Adipocyte (in vitro differentiated cells): ENCODE measurements around the gene HEPACAM2.

Experiments used
- DNase-seq: peaks from one replicate; pipeline ENCODE4 v3.0.0-alpha.2; 2015; ENCODE audit warnings: low read depth
- H3K27me3 ChIP-seq: replicated peaks from 2 replicates; pipeline ENCODE4 v1.7.0; 2013; ENCODE audit warnings: mild to moderate bottlenecking, low read length, moderate library complexity; ENCODE audit not compliant: control insufficient read depth, insufficient read depth
- H3K36me3 ChIP-seq: 2 replicates; pipeline ENCODE4 v1.7.0; 2013; ENCODE audit warnings: low read length, mild to moderate bottlenecking, moderate library complexity; ENCODE audit not compliant: control insufficient read depth, insufficient read depth, severe bottlenecking
- H3K4me1 ChIP-seq: 2 replicates; pipeline ENCODE4 v1.7.0; 2013; ENCODE audit warnings: mild to moderate bottlenecking, low read length, moderate library complexity; ENCODE audit not compliant: control insufficient read depth, insufficient read depth
- H3K4me3 ChIP-seq: 2 replicates; pipeline ENCODE4 v1.7.0; 2013; ENCODE audit warnings: mild to moderate bottlenecking, low read length, moderate library complexity
- H3K9ac ChIP-seq: 2 replicates; pipeline ENCODE4 v1.7.0; 2013; ENCODE audit warnings: mild to moderate bottlenecking, low read length, moderate library complexity
- H3K9me3 ChIP-seq: 2 replicates; pipeline ENCODE4 v1.7.0; 2013; ENCODE audit warnings: mild to moderate bottlenecking, low read length, moderate library complexity; ENCODE audit not compliant: control insufficient read depth

HEPACAM2 gene

DNA sequence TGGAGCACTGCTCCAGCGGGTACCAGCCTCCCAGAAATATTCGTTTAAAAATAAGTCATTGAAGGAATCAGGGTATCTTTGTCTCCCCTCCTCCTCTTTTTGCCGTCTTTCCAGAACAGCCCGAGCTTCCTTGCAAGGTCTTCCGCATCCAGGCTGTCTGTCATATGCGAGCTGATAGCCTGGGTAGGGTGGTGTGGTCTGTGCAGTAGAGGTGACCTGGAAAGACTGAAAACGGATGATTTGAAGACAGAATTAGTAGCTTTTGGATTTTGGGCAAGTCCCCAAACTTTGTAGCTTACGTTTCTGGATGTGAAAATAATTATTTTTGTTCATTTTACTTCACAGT lies 6.4 kb upstream of the HEPACAM2 start:
- Histone ChIP-seq H3K36me3 (no peaks in the 10 kb centered on the region), H3K4me1 (peaks cover 16% of the 10 kb centered on the region), H3K9ac (peak overlapping the region; percentile 92), H3K4me3 (peak overlapping the region; percentile 99), H3K27me3 (no peaks in the 10 kb centered on the region), H3K9me3 (no peaks in the 10 kb centered on the region)
- peak; percentile 24 for DNase-seq

- H3K27me3 ChIP-seq: no peaks in the 10 kb centered on the region
- peak; percentile 99 for DNase-seq
- H3K9ac ChIP-seq: peak within 1 kb of the TSS; percentile 92
- H3K36me3 ChIP-seq: no peaks in the 10 kb centered on the region
- H3K4me3 ChIP-seq: peak within 1 kb of the TSS; percentile 99
- no peaks in the 10 kb centered on the region for H3K9me3 ChIP-seq
- H3K4me1 ChIP-seq: peaks cover 16% of the 10 kb centered on the region
Measured at GRCh38 chr7:93231799-93232672, 5.8 kb upstream of the HEPACAM2 start, which contains the start of gene VPS50. VPS50 (plus strand) TSS chr7:93232366; CDS start chr7:93232468, 102 bp downstream.

DNA sequence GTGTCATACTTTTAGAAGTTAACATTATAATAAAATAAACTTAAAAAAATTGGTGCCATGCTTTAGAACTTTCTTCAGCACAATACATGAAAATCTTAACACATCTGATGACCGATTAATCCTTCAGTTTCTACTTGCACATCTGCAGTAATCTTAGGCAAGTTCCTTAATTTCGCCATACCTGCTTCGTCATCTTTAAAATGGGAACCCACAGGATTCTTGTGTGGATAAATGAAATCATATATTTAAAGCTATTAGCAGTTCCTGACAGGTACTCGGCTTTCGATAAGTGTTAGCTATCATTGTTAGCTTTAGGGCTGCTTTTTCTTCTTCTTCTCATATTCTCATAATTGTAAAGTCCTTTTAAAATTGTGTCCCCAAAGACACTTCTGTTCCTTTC lies 5.0 kb upstream of the HEPACAM2 start:
- Histone ChIP-seq H3K4me1 (peaks cover 16% of the 10 kb centered on the region), H3K9ac (peak overlapping the region; percentile 92), H3K4me3 (peak overlapping the region; percentile 99), H3K36me3 (no peaks in the 10 kb centered on the region), H3K27me3 (no peaks in the 10 kb centered on the region), H3K9me3 (no peaks in the 10 kb centered on the region)
- DNase-seq: no peak

GRCh38 chr7:93228302-93228701 lies 2.0 kb upstream of the HEPACAM2 start:
- no peak overlapping the region for H3K9ac ChIP-seq
- no peaks in the 10 kb centered on the region for H3K9me3 ChIP-seq
- H3K36me3 ChIP-seq: no peaks in the 10 kb centered on the region
- DNase-seq: peak; percentile 91
- no peaks in the 10 kb centered on the region for H3K27me3 ChIP-seq
- H3K4me1 ChIP-seq: peaks cover 13% of the 10 kb centered on the region
- no peak overlapping the region for H3K4me3 ChIP-seq

DNA sequence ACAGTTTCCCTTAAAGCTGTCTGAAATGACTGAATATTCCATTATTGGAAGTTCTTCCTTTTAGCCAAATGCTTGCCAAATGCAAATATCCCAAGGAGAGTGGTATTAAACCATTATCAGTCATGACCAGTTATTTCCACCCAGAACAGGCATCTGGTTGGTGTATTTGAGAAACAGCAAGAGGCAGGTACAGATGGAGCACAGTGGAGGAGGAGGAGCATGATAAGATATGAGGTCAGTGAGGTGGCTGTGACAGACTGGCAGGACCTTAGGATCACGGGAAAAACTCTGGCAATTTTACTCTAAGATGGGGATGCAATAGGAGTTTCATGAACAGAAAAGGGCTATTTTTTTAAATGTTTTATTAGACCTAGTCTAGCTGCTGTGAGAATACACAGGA lies 6.4 kb downstream of the HEPACAM2 start:
- no peak overlapping the region for H3K9ac ChIP-seq
- DNase-seq: no peak
- H3K9me3 ChIP-seq: no peaks in the 10 kb centered on the region
- no peak overlapping the region for H3K4me3 ChIP-seq
- H3K4me1 ChIP-seq: no peaks in the 10 kb centered on the region
- H3K27me3 ChIP-seq: peaks cover 12% of the 10 kb centered on the region
- H3K36me3 ChIP-seq: no peaks in the 10 kb centered on the region

DNA sequence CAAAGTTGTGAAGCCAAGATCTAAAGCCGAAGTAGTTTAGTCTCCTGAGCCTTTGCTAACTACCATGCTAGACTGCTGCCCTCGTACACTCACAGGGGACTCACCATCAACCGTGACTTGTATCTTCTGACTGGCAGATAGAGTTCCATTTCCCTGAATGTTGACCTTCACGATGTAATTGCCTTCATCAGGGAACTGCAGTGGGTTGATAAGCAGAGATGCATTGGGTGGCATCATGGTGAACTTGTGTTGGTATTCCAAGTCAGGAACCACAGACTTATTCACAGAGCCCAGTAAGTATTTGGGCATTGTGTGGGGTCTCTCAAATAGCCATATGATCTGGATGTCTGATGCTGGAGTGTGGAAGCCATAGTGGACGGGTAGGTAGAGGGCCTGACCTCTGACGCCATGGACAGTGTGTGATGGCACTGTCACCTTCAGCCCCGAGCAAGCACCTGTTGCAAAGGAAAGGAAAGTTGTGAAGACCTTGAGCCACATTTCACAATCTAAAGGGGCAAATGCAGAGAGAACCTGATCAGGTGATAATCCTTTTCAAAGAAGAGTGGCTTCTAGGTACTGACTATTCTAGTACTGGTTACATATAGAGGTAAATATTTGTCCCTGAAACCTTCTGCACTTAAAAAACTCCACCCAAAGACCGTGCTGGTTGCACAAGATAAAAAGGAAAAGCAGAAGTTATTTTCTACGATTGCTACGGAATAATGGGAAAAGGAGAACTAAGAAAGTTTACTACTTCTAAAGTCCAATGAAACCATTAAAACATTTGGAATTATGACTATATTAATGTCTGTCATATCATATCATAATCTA lies 7.1 kb downstream of the HEPACAM2 start:
- no peak overlapping the region for H3K9ac ChIP-seq
- no peak for DNase-seq
- no peaks in the 10 kb centered on the region for H3K9me3 ChIP-seq
- H3K27me3 ChIP-seq: peaks cover 12% of the 10 kb centered on the region
- no peak overlapping the region for H3K4me3 ChIP-seq
- H3K36me3 ChIP-seq: no peaks in the 10 kb centered on the region
- H3K4me1 ChIP-seq: no peaks in the 10 kb centered on the region

GRCh38 chr7:93212881-93213280 lies 13.4 kb downstream of the HEPACAM2 start:
- no peak overlapping the region for H3K4me3 ChIP-seq
- H3K9ac ChIP-seq: no peak overlapping the region
- no peaks in the 10 kb centered on the region for H3K36me3 ChIP-seq
- H3K9me3 ChIP-seq: no peaks in the 10 kb centered on the region
- no peaks in the 10 kb centered on the region for H3K4me1 ChIP-seq
- H3K27me3 ChIP-seq: peaks cover 11% of the 10 kb centered on the region
- no peak for DNase-seq

- H3K9ac ChIP-seq: no peak overlapping the region
- no peaks in the 10 kb centered on the region for H3K36me3 ChIP-seq
- no peak overlapping the region for H3K4me3 ChIP-seq
- no peaks in the 10 kb centered on the region for H3K4me1 ChIP-seq
- peaks cover 11% of the 10 kb centered on the region for H3K27me3 ChIP-seq
- no peaks in the 10 kb centered on the region for H3K9me3 ChIP-seq
- DNase-seq: no peak
Measured at GRCh38 chr7:93211228-93211818, 14.9 kb downstream of the HEPACAM2 start.

- Histone ChIP-seq H3K4me3 (no peak overlapping the region), H3K9me3 (no peaks in the 10 kb centered on the region), H3K4me1 (no peaks in the 10 kb centered on the region), H3K27me3 (peaks cover 7% of the 10 kb centered on the region), H3K36me3 (no peaks in the 10 kb centered on the region), H3K9ac (no peak overlapping the region)
- no peak for DNase-seq
Measured at GRCh38 chr7:93205046-93205445, 21.2 kb downstream of the HEPACAM2 start.

GRCh38 chr7:93203496-93203895 lies 22.8 kb downstream of the HEPACAM2 start:
- Histone ChIP-seq H3K27me3 (peaks cover 7% of the 10 kb centered on the region), H3K9ac (no peak overlapping the region), H3K4me3 (no peak overlapping the region), H3K9me3 (no peaks in the 10 kb centered on the region), H3K4me1 (no peaks in the 10 kb centered on the region), H3K36me3 (no peaks in the 10 kb centered on the region)
- no peak for DNase-seq

GRCh38 chr7:93202594-93203250 lies 23.5 kb downstream of the HEPACAM2 start:
- Histone ChIP-seq H3K9me3 (no peaks in the 10 kb centered on the region), H3K4me1 (no peaks in the 10 kb centered on the region), H3K4me3 (no peak overlapping the region), H3K9ac (no peak overlapping the region), H3K27me3 (peaks cover 7% of the 10 kb centered on the region), H3K36me3 (no peaks in the 10 kb centered on the region)
- DNase-seq: no peak
